Lower leg skin (tissue), 3 donors: ENCODE measurements around the gene KLF7.

Experiments
- CTCF ChIP-seq, 3 donors: fragments of 450-650 bp; IDR thresholded peaks; one replicate each; pipeline ENCODE4 v1.5.1; 2016; ENCODE audit warnings: antibody characterized with exemption in 3 of 3, mild to moderate bottlenecking in 3 of 3, moderate library complexity in 2 of 3
- POLR2A ChIP-seq, 2 donors: fragments of 450-650 bp; IDR thresholded peaks; one replicate each; pipeline ENCODE4 v1.6.1; 2016 to 2017; ENCODE audit warnings: antibody characterized with exemption in 2 of 2, mild to moderate bottlenecking in 1 of 2, moderate library complexity in 1 of 2

GRCh38 chr2:207156451-207157161, 9.1 kb downstream of the KLF7 start:
- TF ChIP-seq CTCF (IDR thresholded peaks at IDR 0.05) (no peak), POLR2A (IDR thresholded peaks at IDR 0.05) (no peak)
